Smooth muscle cell (in vitro differentiated cells): ENCODE data around the gene SELENOP. TPM values are rescaled to one million over a fixed set of nuclear protein-coding genes. Genes with fewer than 3 reads are reported as not detected.

Source experiments
- DNase-seq: peaks from one replicate; lab custom pipeline; 2025; ENCODE audit not compliant: unreplicated experiment; lab: John Stamatoyannopoulos, UW
- H2AFZ ChIP-seq: fragments of 200-600 bp; sonication (generic); 2 replicates; pipeline ENCODE4 v1.6.0; 2016; ENCODE audit warnings: antibody characterized with exemption, low read depth, mild to moderate bottlenecking
- H3F3A ChIP-seq: fragments of 200-600 bp; sonication (generic); 2 replicates; pipeline ENCODE4 v1.6.0; 2017; ENCODE audit warnings: antibody characterized with exemption, low read depth
- H3K27ac ChIP-seq: fragments of 200-600 bp; sonication (generic); 2 replicates; pipeline ENCODE4 v1.5.1; 2016; ENCODE audit warnings: low read depth, mild to moderate bottlenecking
- H3K27me3 ChIP-seq: fragments of 200-600 bp; sonication (generic); 2 replicates; pipeline ENCODE4 v1.6.1; 2016; ENCODE audit warnings: low read depth, mild to moderate bottlenecking
- H3K36me3 ChIP-seq: fragments of 200-600 bp; sonication (generic); 2 replicates; pipeline ENCODE4 v1.5.1; 2016; ENCODE audit warnings: low read depth
- H3K4me1 ChIP-seq: fragments of 200-600 bp; sonication (generic); 2 replicates; pipeline ENCODE4 v1.5.1; 2016; ENCODE audit warnings: low read depth
- H3K4me2 ChIP-seq: fragments of 200-600 bp; sonication (generic); 2 replicates; pipeline ENCODE4 v1.6.0; 2016; ENCODE audit warnings: mild to moderate bottlenecking
- H3K4me3 ChIP-seq: fragments of 200-600 bp; sonication (generic); 2 replicates; pipeline ENCODE4 v1.5.1; 2016; ENCODE audit warnings: mild to moderate bottlenecking
- H3K79me2 ChIP-seq: fragments of 200-600 bp; sonication (generic); 2 replicates; pipeline ENCODE4 v1.6.0; 2016; ENCODE audit warnings: low read depth, mild to moderate bottlenecking
- H3K9ac ChIP-seq: fragments of 200-600 bp; sonication (generic); 2 replicates; pipeline ENCODE4 v1.6.0; 2016; ENCODE audit warnings: low read depth
- H3K9me3 ChIP-seq: fragments of 200-600 bp; sonication (generic); replicated peaks from 2 replicates; pipeline ENCODE4 v1.5.1; 2016; ENCODE audit warnings: low read depth
- H4K20me1 ChIP-seq: fragments of 200-600 bp; sonication (generic); 2 replicates; pipeline ENCODE4 v1.6.0; 2016; ENCODE audit warnings: low read depth
- WGBS: methylation state at CpG from one replicate; pipeline ENCODE4 v1.1.7; 2016; ENCODE audit warnings: low lambda C conversion rate; 5-methylcytosine and 5-hydroxymethylcytosine counted together
- polyA plus RNA-seq: library from polyadenylated mRNA; unstranded; fragments of >200 nt; fragmentation: Nextera tagmentation; extraction: Ambion mirVana; gene quantifications from 2 replicates; pipeline ENCODE4 v1.2.1, GENCODE V29; 2016
- total RNA-seq: library from RNA; depleted of rRNA; stranded (reverse); fragments of >200 nt; gene quantifications from 2 replicates; pipeline ENCODE4 v1.2.3, GENCODE V29; 2014
- TF ChIP-seq, protein P1 (sequence below): fragments of 200-600 bp; sonication (generic); IDR thresholded peaks from 2 replicates; pipeline ENCODE4 v1.5.1; 2017; ENCODE audit warnings: borderline replicate concordance, mild to moderate bottlenecking, antibody characterized with exemption; ENCODE audit not compliant: insufficient read depth, poor library complexity, severe bottlenecking

Gene SELENOP
- total and polyA plus RNA-seq, 2 experiments from 2014 or later, result 11.9 to 12.2 TPM

DNA sequence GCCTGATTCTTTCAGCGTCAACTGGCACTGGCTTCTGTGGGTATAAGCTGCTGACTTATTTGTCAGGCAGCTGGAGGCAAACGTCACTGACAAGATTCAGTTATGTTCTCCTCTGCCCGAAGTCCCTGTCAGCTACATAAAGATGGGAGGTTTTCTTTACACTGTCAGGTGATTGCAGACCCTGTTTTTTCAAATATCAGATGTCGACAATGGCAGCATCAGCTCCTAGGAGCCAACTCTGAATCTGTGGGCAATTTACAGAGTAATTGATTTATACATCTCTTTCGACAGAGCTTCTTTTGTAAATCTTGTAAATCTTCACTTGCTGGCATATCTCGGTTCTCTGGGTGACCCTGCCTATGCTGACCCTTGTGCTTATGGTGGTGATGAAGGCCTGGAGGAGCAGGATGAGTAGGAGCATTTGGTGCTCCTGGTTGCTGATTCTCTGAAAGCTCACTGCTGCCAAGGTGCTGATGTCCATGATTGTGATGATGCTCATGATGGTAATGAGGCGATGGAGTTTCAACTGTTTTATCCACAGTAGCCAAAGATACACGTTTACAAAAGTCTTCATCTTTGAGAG is 10.9 kb downstream of the SELENOP start:
- no peak for DNase-seq
- 88% methylated on average over 8 of the region's 8 CpGs for WGBS
- Histone ChIP-seq H3K4me1 (no peaks in the 10 kb centered on the region), H3K36me3 (no peaks in the 10 kb centered on the region), H3K27ac (no peak overlapping the region), H2AFZ (no peak overlapping the region), H3K4me3 (no peak overlapping the region), H3K9ac (no peak overlapping the region), H3F3A (no peaks in the 10 kb centered on the region), H3K27me3 (no peaks in the 10 kb centered on the region), H3K4me2 (no peak overlapping the region), H4K20me1 (no peaks in the 10 kb centered on the region), H3K9me3 (no peaks in the 10 kb centered on the region), H3K79me2 (no peaks in the 10 kb centered on the region)
- TF ChIP-seq, protein P1, sequence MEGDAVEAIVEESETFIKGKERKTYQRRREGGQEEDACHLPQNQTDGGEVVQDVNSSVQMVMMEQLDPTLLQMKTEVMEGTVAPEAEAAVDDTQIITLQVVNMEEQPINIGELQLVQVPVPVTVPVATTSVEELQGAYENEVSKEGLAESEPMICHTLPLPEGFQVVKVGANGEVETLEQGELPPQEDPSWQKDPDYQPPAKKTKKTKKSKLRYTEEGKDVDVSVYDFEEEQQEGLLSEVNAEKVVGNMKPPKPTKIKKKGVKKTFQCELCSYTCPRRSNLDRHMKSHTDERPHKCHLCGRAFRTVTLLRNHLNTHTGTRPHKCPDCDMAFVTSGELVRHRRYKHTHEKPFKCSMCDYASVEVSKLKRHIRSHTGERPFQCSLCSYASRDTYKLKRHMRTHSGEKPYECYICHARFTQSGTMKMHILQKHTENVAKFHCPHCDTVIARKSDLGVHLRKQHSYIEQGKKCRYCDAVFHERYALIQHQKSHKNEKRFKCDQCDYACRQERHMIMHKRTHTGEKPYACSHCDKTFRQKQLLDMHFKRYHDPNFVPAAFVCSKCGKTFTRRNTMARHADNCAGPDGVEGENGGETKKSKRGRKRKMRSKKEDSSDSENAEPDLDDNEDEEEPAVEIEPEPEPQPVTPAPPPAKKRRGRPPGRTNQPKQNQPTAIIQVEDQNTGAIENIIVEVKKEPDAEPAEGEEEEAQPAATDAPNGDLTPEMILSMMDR, result no peak

DNA sequence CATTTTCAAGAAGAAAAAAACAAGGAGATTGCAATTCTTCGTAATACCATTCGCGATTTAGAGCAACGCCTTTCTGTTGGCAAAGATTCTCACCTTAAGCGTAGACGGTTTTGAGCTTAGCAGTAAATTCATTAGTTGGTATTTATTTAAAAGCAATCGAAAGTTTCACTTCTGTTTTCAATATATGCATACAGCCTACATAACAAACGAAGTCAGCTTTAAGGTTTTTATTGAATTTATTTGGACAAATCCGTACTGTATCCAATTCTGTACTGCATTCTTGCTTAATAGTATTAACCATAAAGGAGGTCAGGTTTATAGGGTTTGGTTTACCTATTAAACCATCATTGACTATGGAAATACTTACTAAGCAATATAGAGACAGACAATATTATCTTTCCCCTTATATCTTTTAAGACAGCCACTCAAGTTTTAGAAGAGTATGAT is 12.0 kb downstream of the SELENOP start:
- Histone ChIP-seq H3F3A (no peaks in the 10 kb centered on the region), H3K9ac (no peak overlapping the region), H3K27me3 (no peaks in the 10 kb centered on the region), H3K36me3 (no peaks in the 10 kb centered on the region), H2AFZ (no peak overlapping the region), H3K4me3 (no peak overlapping the region), H3K4me2 (no peak overlapping the region), H3K79me2 (no peaks in the 10 kb centered on the region), H3K9me3 (no peaks in the 10 kb centered on the region), H4K20me1 (no peaks in the 10 kb centered on the region), H3K4me1 (no peaks in the 10 kb centered on the region), H3K27ac (no peak overlapping the region)
- 91% methylated on average over 9 of the region's 9 CpGs for WGBS
- TF ChIP-seq, protein P1, result no peak
- DNase-seq, result no peak

DNA sequence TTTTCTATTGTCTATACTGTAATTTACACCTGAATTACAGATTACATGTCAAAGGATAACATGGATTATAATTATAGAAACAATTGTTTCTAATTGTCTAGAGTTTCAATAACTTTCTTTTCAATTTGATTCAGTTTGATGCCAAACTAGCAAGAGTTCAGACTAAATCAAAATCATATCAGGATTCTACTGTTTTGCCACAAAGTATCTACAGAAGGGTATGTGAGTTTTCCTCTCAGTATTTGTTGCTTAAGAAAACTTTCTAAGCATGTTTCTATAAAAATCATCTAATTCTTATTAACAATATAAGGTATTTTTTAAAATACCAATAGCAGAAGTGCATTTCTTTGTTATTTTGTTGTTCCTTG is 12.5 kb downstream of the SELENOP start:
- Histone ChIP-seq H2AFZ (no peak overlapping the region), H4K20me1 (no peaks in the 10 kb centered on the region), H3K36me3 (no peaks in the 10 kb centered on the region), H3K4me3 (no peak overlapping the region), H3K79me2 (no peaks in the 10 kb centered on the region), H3F3A (no peaks in the 10 kb centered on the region), H3K9me3 (no peaks in the 10 kb centered on the region), H3K27me3 (no peaks in the 10 kb centered on the region), H3K27ac (no peak overlapping the region), H3K4me2 (no peak overlapping the region), H3K9ac (no peak overlapping the region), H3K4me1 (no peaks in the 10 kb centered on the region)
- no peak for DNase-seq
- TF ChIP-seq, protein P1, result no peak
